HepG2 (cell line): ENCODE data around the gene MICALL2. TPM values are rescaled to one million over a fixed set of nuclear protein-coding genes. Genes with fewer than 3 reads are reported as not detected.

Experiments used
- ATAC-seq: fragments of 200-7000 bp; cut with Tn5 transposase; 3 replicates; pipeline ENCODE4 v1.9.1; 2020; ENCODE audit warnings: mild to moderate bottlenecking, moderate library complexity
- BruUV-seq: library from RNA; stranded (reverse); fragments of 400-500 nt; replicated peaks from 2 replicates; lab custom pipeline; 2021; lab: Mats Ljungman, UMichigan
- CTCF ChIA-PET: fragments of 300-600 bp; formaldehyde crosslinking; extraction: SDS; loops from one replicate; lab custom pipeline; 2021; ENCODE audit warnings: low total read pairs, inconsistent platforms, low intra/inter-chr PET ratio; lab: Yijun Ruan, JAX
- POLR2A ChIA-PET: fragments of 350-600 bp; sonication (Branson Sonifier 250); formaldehyde crosslinking; loops from one replicate; lab custom pipeline; 2020; ENCODE audit warnings: antibody characterized with exemption, inconsistent platforms; lab: Yijun Ruan, JAX
- DNase-seq: peaks from one replicate; pipeline ENCODE4 v3.0.0-alpha.2; 2015; ENCODE audit warnings: low spot score
- FAIRE-seq: peaks from 3 replicates; lab custom pipeline; 2011; peaks lifted over from hg19 to GRCh38; lab: Jason Lieb, UNC
- H2AFZ ChIP-seq: one replicate; pipeline ENCODE4 v1.6.1; 2011; ENCODE audit warnings: low read length, inconsistent platforms
- H3K27ac ChIP-seq: fragments of 300-600 bp; 3 replicates; pipeline ENCODE4 v1.8.0; 2011; ENCODE audit warnings: mixed run types, mild to moderate bottlenecking, mixed read lengths, low read length, inconsistent platforms; ENCODE audit not compliant: insufficient read depth; ENCODE audit errors: extremely low read length
- H3K27me3 ChIP-seq, 2 experiments: fragments of 200-600 bp in 1 of 2; 2 replicates in 1 of 2; 3 replicates in 1 of 2; pipeline versions ENCODE4 v1.6.0 to v1.8.0; 2011; ENCODE audit warnings: low read length in 2 of 2, mild to moderate bottlenecking in 2 of 2, moderate library complexity in 2 of 2, inconsistent platforms in 1 of 2; ENCODE audit not compliant: insufficient read depth in 2 of 2, control insufficient read depth in 1 of 2
- H3K36me3 ChIP-seq, 2 experiments: fragments of 200-600 bp in 1 of 2; replicated peaks in 1 of 2; 2 replicates in 1 of 2; 3 replicates in 1 of 2; pipeline versions ENCODE4 v1.5.1 to v1.8.0; 2011; ENCODE audit warnings: low read length in 2 of 2, inconsistent platforms in 1 of 2; ENCODE audit not compliant: insufficient read depth in 2 of 2, control insufficient read depth in 1 of 2
- H3K4me1 ChIP-seq: 2 replicates; pipeline ENCODE4 v1.5.1; 2012; ENCODE audit warnings: low read length, inconsistent platforms; ENCODE audit not compliant: insufficient read depth
- H3K4me2 ChIP-seq: 2 replicates; pipeline ENCODE4 v1.6.0; 2011; ENCODE audit warnings: low read depth, low read length, inconsistent platforms
- H3K4me3 ChIP-seq, 3 experiments: fragments of 200-600 bp in 1 of 3; sonication (generic), shearing (Covaris generic) in 1 of 3; replicated peaks in 1 of 3; 2 replicates each; pipeline ENCODE4 v1.5.1; 2011 to 2016; ENCODE audit warnings: low read length in 3 of 3, inconsistent platforms in 2 of 3, low read depth in 2 of 3, mild to moderate bottlenecking in 2 of 3, control low read depth in 1 of 3, mixed read lengths in 1 of 3; ENCODE audit not compliant: insufficient read depth in 1 of 3
- H3K79me2 ChIP-seq: one replicate; pipeline ENCODE4 v1.6.1; 2011; ENCODE audit warnings: low read length, inconsistent platforms; ENCODE audit not compliant: insufficient read depth
- H3K9ac ChIP-seq: 2 replicates; pipeline ENCODE4 v1.6.0; 2011; ENCODE audit warnings: mild to moderate bottlenecking, low read depth, low read length, inconsistent platforms; ENCODE audit not compliant: insufficient read depth
- H3K9me3 ChIP-seq: 2 replicates; pipeline ENCODE4 v1.5.1; 2012; ENCODE audit warnings: mild to moderate bottlenecking, low read length
- H4K20me1 ChIP-seq: 2 replicates; pipeline ENCODE4 v1.6.0; 2011; ENCODE audit warnings: inconsistent platforms, mild to moderate bottlenecking, low read length, moderate library complexity; ENCODE audit not compliant: insufficient read depth
- DNMT3B ChIP-seq: conservative IDR thresholded peaks from 2 replicates; pipeline ENCODE4 v1.6.1; 2016; ENCODE audit warnings: missing biosample characterization, control low read depth
- HNRNPLL ChIP-seq: fragments of 200-400 bp; formaldehyde crosslinking; IDR thresholded peaks from 2 replicates; pipeline ENCODE4 v1.6.1; 2017; ENCODE audit warnings: mild to moderate bottlenecking, low read depth, low read length; ENCODE audit not compliant: poor library complexity, severe bottlenecking
- NFIB ChIP-seq: sonication (generic); formaldehyde crosslinking; IDR thresholded peaks from 2 replicates; pipeline ENCODE4 v1.9.0; 2021; ENCODE audit warnings: missing genetic modification reagents, mild to moderate bottlenecking, borderline replicate concordance
- NPAS2 ChIP-seq: sonication (generic); formaldehyde crosslinking; IDR thresholded peaks from 2 replicates; pipeline ENCODE4 v1.8.0; 2022; ENCODE audit warnings: mild to moderate bottlenecking, missing genetic modification reagents, borderline replicate concordance
- RBFOX2 ChIP-seq: fragments of 200-400 bp; formaldehyde crosslinking; IDR thresholded peaks from 2 replicates; pipeline ENCODE4 v1.6.1; 2017; ENCODE audit warnings: low read depth, mild to moderate bottlenecking, low read length
- THAP7 ChIP-seq: sonication (generic); formaldehyde crosslinking; IDR thresholded peaks from 2 replicates; pipeline ENCODE4 v1.8.1; 2023; ENCODE audit warnings: mild to moderate bottlenecking, missing genetic modification reagents
- ZMYM2 ChIP-seq: sonication (generic); formaldehyde crosslinking; IDR thresholded peaks from 2 replicates; pipeline ENCODE4 v1.8.0; 2022; ENCODE audit warnings: mild to moderate bottlenecking, missing genetic modification reagents
- ZMYM4 ChIP-seq: sonication (generic); formaldehyde crosslinking; IDR thresholded peaks from 2 replicates; pipeline ENCODE4 v1.8.1; 2023; ENCODE audit warnings: mild to moderate bottlenecking, missing genetic modification reagents
- ZNF160 ChIP-seq: sonication (generic); formaldehyde crosslinking; IDR thresholded peaks from 2 replicates; pipeline ENCODE4 v1.8.0; 2022; ENCODE audit warnings: mild to moderate bottlenecking, inconsistent platforms, missing genetic modification reagents
- ZNF225 ChIP-seq: sonication (generic); formaldehyde crosslinking; IDR thresholded peaks from 2 replicates; pipeline ENCODE4 v1.4.0; 2020; ENCODE audit warnings: mild to moderate bottlenecking, missing genetic modification reagents
- ZNF547 ChIP-seq: sonication (generic); formaldehyde crosslinking; IDR thresholded peaks from 2 replicates; pipeline ENCODE4 v1.5.1; 2020; ENCODE audit warnings: mild to moderate bottlenecking, missing genetic modification reagents
- WGBS: methylation state at CpG from one replicate; pipeline ENCODE4 v1.1.6; 2017; ENCODE audit warnings: low lambda C conversion rate; 5-methylcytosine and 5-hydroxymethylcytosine counted together
- in situ Hi-C: cut with HindIII; loops from 2 replicates; pipeline ENCODE4 v1.10.0; 2017; ENCODE audit warnings: low pct_unique_long_range_greater_than_20kb; ENCODE audit not compliant: extremely low pct_ligation_motif_present
- intact Hi-C: fragments of 100-400 bp; cut with micrococcal nuclease; formaldehyde crosslinking; loops from one replicate; pipeline ENCODE4 v1.10.0; 2022; ENCODE audit not compliant: unreplicated experiment
- polyA plus RNA-seq, 8 experiments: library from polyadenylated mRNA; depleted of rRNA in 3 of 8; stranded (reverse) in 7 of 8; unstranded in 1 of 8; fragments of >200 nt; fragmentation: Illumina TruSeq in 4 of 8; extraction: Trizol in 4 of 8; gene quantifications; 2 replicates each; pipeline versions ENCODE4 v1.2.1 to v1.2.3, GENCODE V29; 2011 to 2016; ENCODE audit warnings: low read depth in 4 of 8, missing spikeins in 1 of 8, mixed read lengths in 1 of 8; ENCODE audit not compliant: insufficient read depth in 1 of 8
- total RNA-seq, 5 experiments: library from RNA; depleted of rRNA; stranded (reverse); fragments of >200 nt; fragmentation: Illumina TruSeq; extraction: Trizol; gene quantifications; 2 replicates each; pipeline ENCODE4 v1.2.3, GENCODE V29; 2016; ENCODE audit warnings: low read depth in 1 of 5

MICALL2 gene
- total and polyA plus RNA-seq, 2 of the 13 experiments (the other 11 are each of a cell fraction or from before 2014, with no cell fraction given) = 5.8 to 12.4 TPM

GRCh38 chr7:1476859-1477258 lies 17.6 kb upstream of the MICALL2 start:
- Histone ChIP-seq H4K20me1 (no peaks in the 10 kb centered on the region), H3K36me3 (peaks cover 15% of the 10 kb centered on the region in 2 experiments; a peak in 3 of 5 replicates), H3K4me3 (no peak overlapping the region), H3K4me2 (no peak overlapping the region), H2AFZ (no peak overlapping the region), H3K27me3 (no peaks in the 10 kb centered on the region), H3K27ac (no peak overlapping the region), H3K4me1 (no peaks in the 10 kb centered on the region), H3K9ac (no peak overlapping the region), H3K9me3 (no peaks in the 10 kb centered on the region), H3K79me2 (no peaks in the 10 kb centered on the region)
- CTCF ChIA-PET = no interaction called here
- DNase-seq = no peak
- WGBS = 91% methylated on average over 6 of the region's 15 CpGs
- no peak for ATAC-seq
- no TSS peak for BruUV-seq
- intact Hi-C loops (no loop called here), in situ Hi-C loops (no loop called here)
- no peak for FAIRE-seq
- POLR2A ChIA-PET = interaction anchor here (1.0 kb wide), 1 partner anchor 10 kb away, joined by 5 read pairs; no protein-coding TSS in a partner anchor
- no peak for TF ChIP-seq NFIB (CRISPR knock-in tag)
- TF ChIP-seq ZNF160 (CRISPR knock-in tag) = no peak
- TF ChIP-seq ZMYM2 (CRISPR knock-in tag) = no peak
- no peak for TF ChIP-seq ZMYM4 (CRISPR knock-in tag)
- no peak for TF ChIP-seq NPAS2 (CRISPR knock-in tag)

- DNase-seq (no peak), ATAC-seq (no peak), FAIRE-seq (no peak)
- H3K27ac ChIP-seq = no peak overlapping the region
- no peaks in the 10 kb centered on the region for H3K27me3 ChIP-seq
- CTCF ChIA-PET = no interaction called here
- intact Hi-C loops = no loop called here
- POLR2A ChIA-PET = interaction anchor here (1.0 kb wide), 1 partner anchor 9 kb away, joined by 5 read pairs; no protein-coding TSS in a partner anchor
- BruUV-seq = no TSS peak
- in situ Hi-C loops = no loop called here
- H3K9me3 ChIP-seq = no peaks in the 10 kb centered on the region
- peaks cover 16 to 20% of the 10 kb centered on the region in 2 experiments; a peak in 3 of 5 replicates for H3K36me3 ChIP-seq
- 97% methylated on average over 13 of the region's 22 CpGs for WGBS
- no peak overlapping the region for H2AFZ ChIP-seq
- no peak overlapping the region for H3K4me2 ChIP-seq
- no peaks in the 10 kb centered on the region for H3K79me2 ChIP-seq
- no peak overlapping the region for H3K4me3 ChIP-seq
- H4K20me1 ChIP-seq = no peaks in the 10 kb centered on the region
- H3K4me1 ChIP-seq = no peaks in the 10 kb centered on the region
- H3K9ac ChIP-seq = no peak overlapping the region
- TF ChIP-seq HNRNPLL = peak; percentile 5
- no peak for TF ChIP-seq DNMT3B (CRISPR knock-in tag)
- 0 out of 2 replicates have a peak, but pooled peaks have one; percentile 25 for TF ChIP-seq RBFOX2
- TF ChIP-seq ZNF547 (CRISPR knock-in tag) = no peak
- no peak for TF ChIP-seq ZNF225 (CRISPR knock-in tag)
- no peak for TF ChIP-seq THAP7 (CRISPR knock-in tag)
Observed at GRCh38 chr7:1475991-1476390, 16.7 kb upstream of the MICALL2 start.
